ENCODE measurements around the gene TIMP4.

Gene TIMP4

GRCh38 chr3:12194669-12195161, 36.0 kb upstream of the TIMP4 start:
- no peak overlapping the region for H3K27ac ChIP-seq
- TF ChIP-seq CTCF (conservative IDR thresholded peaks at IDR 0.05), result no peak

- no peak overlapping the region; the same call in 1 of the 2 replicates for H3K27ac ChIP-seq
- TF ChIP-seq CTCF (conservative IDR thresholded peaks at IDR 0.05), result no peak
These were observed 35.5 kb upstream of the TIMP4 start for GRCh38 chr3:12194209-12194608.

- TF ChIP-seq CTCF (conservative IDR thresholded peaks at IDR 0.05), result no peak
- H3K27ac ChIP-seq, result no peak overlapping the region; the same call in 1 of the 2 replicates
These were observed 34.9 kb upstream of the TIMP4 start for GRCh38 chr3:12193485-12194165.

GRCh38 chr3:12192655-12193484, 34.2 kb upstream of the TIMP4 start:
- H3K27ac ChIP-seq, result no peak overlapping the region
- TF ChIP-seq CTCF (conservative IDR thresholded peaks at IDR 0.05), result no peak

GRCh38 chr3:12192173-12192572, 33.5 kb upstream of the TIMP4 start:
- no peak overlapping the region for H3K27ac ChIP-seq
- TF ChIP-seq CTCF (conservative IDR thresholded peaks at IDR 0.05), result no peak

GRCh38 chr3:12191559-12191958, 32.8 kb upstream of the TIMP4 start:
- H3K27ac ChIP-seq, result no peak overlapping the region
- TF ChIP-seq CTCF (conservative IDR thresholded peaks at IDR 0.05), result no peak

GRCh38 chr3:12190832-12191231, 32.1 kb upstream of the TIMP4 start:
- TF ChIP-seq CTCF (conservative IDR thresholded peaks at IDR 0.05), result no peak
- no peak overlapping the region for H3K27ac ChIP-seq

Data from VCaP (cell line).